Loucy (cell line): ENCODE data around the gene HOXA6.

Experiments
- H2AFZ ChIP-seq: fragments of 200-600 bp; sonication (generic); 2 replicates; pipeline ENCODE4 v1.6.0; 2016; ENCODE audit warnings: antibody characterized with exemption, mild to moderate bottlenecking, low read length, moderate library complexity
- H3F3A ChIP-seq: fragments of 200-600 bp; 2 replicates; pipeline ENCODE4 v1.6.0; 2016; ENCODE audit warnings: antibody characterized with exemption, low read depth, mild to moderate bottlenecking
- H3K27me3 ChIP-seq: fragments of 200-600 bp; sonication (generic); 2 replicates; pipeline ENCODE4 v1.6.1; 2014; ENCODE audit warnings: low read length, mild to moderate bottlenecking; ENCODE audit not compliant: insufficient read depth, poor library complexity, severe bottlenecking
- H3K36me3 ChIP-seq: fragments of 200-600 bp; sonication (generic); 2 replicates; pipeline ENCODE4 v1.6.1; 2016; ENCODE audit warnings: low read length; ENCODE audit not compliant: insufficient read depth
- H3K4me1 ChIP-seq: fragments of 200-600 bp; sonication (generic); 2 replicates; pipeline ENCODE4 v1.5.1; 2014; ENCODE audit warnings: low read length, mild to moderate bottlenecking; ENCODE audit not compliant: insufficient read depth, poor library complexity, severe bottlenecking
- H3K4me2 ChIP-seq: fragments of 200-600 bp; sonication (generic); 2 replicates; pipeline ENCODE4 v1.6.0; 2014; ENCODE audit warnings: antibody characterized with exemption, low read length, low read depth, mild to moderate bottlenecking; ENCODE audit not compliant: poor library complexity, severe bottlenecking
- H3K4me3 ChIP-seq: fragments of 200-600 bp; sonication (generic); 2 replicates; pipeline ENCODE4 v1.5.1; 2014; ENCODE audit warnings: low read length, mild to moderate bottlenecking, mixed read lengths; ENCODE audit not compliant: poor library complexity, severe bottlenecking
- H3K79me2 ChIP-seq: fragments of 200-600 bp; sonication (generic); 2 replicates; pipeline ENCODE4 v1.6.1; 2014; ENCODE audit warnings: low read length; ENCODE audit not compliant: insufficient read depth
- H3K9ac ChIP-seq: fragments of 200-600 bp; sonication (generic); 2 replicates; pipeline ENCODE4 v1.6.0; 2014; ENCODE audit warnings: mild to moderate bottlenecking, low read depth, low read length, moderate library complexity; ENCODE audit not compliant: poor library complexity, severe bottlenecking
- H3K9me2 ChIP-seq: fragments of 200-600 bp; sonication (generic); replicated peaks from 2 replicates; pipeline ENCODE4 v1.6.1; 2016; ENCODE audit warnings: low read depth, low read length, mixed read lengths
- H3K9me3 ChIP-seq: fragments of 200-600 bp; sonication (generic); 2 replicates; pipeline ENCODE4 v1.6.1; 2014; ENCODE audit warnings: mild to moderate bottlenecking, antibody characterized with exemption, low read length, low read depth; ENCODE audit not compliant: insufficient read depth
- H4K20me1 ChIP-seq: fragments of 200-600 bp; sonication (generic); 2 replicates; pipeline ENCODE4 v1.6.0; 2014; ENCODE audit warnings: antibody characterized with exemption, low read length, mild to moderate bottlenecking; ENCODE audit not compliant: insufficient read depth, poor library complexity, severe bottlenecking
- CTCF ChIP-seq: fragments of 200-600 bp; sonication (generic); conservative IDR thresholded peaks from 2 replicates; pipeline ENCODE4 v1.5.1; 2014; ENCODE audit warnings: mild to moderate bottlenecking, antibody characterized with exemption, low read length
- EZH2phosphoT487 ChIP-seq: fragments of 200-600 bp; IDR thresholded peaks from 2 replicates; pipeline ENCODE4 v1.6.1; 2018; ENCODE audit warnings: antibody characterized with exemption, mild to moderate bottlenecking, moderate library complexity, borderline replicate concordance

HOXA6 gene

GRCh38 chr7:27147199-27148030 lies at the start of gene HOXA6:
TSS of gene HOXA6 (minus strand) at chr7:27147774. CDS start at chr7:27147749, 25 bp downstream.
- H3K4me2 ChIP-seq = peak within 1 kb of the TSS; percentile 91
- H3F3A ChIP-seq = no peaks in the 10 kb centered on the region
- peak within 1 kb of the TSS; percentile 94 for H3K4me3 ChIP-seq
- H3K27me3 ChIP-seq = peaks cover 35% of the 10 kb centered on the region
- H3K79me2 ChIP-seq = peaks cover 100% of the 10 kb centered on the region
- peaks cover 97% of the 10 kb centered on the region for H4K20me1 ChIP-seq
- H3K4me1 ChIP-seq = peaks cover 31% of the 10 kb centered on the region
- no peak within 1 kb of the TSS for H2AFZ ChIP-seq
- H3K9ac ChIP-seq = peak within 1 kb of the TSS; percentile 99
- H3K9me2 ChIP-seq = no peaks in the 10 kb centered on the region
- H3K9me3 ChIP-seq = no peaks in the 10 kb centered on the region
- H3K36me3 ChIP-seq = peaks cover 73% of the 10 kb centered on the region
- TF ChIP-seq EZH2phosphoT487 (no peak), CTCF (no peak)

- peak overlapping the region; percentile 98 for H3K4me2 ChIP-seq
- H3K27me3 ChIP-seq = peaks cover 16% of the 10 kb centered on the region
- peaks cover 34% of the 10 kb centered on the region for H3K4me1 ChIP-seq
- H3K9me3 ChIP-seq = no peaks in the 10 kb centered on the region
- H3K9ac ChIP-seq = peak overlapping the region; percentile 99
- 0 out of 2 replicates have a peak, but pooled peaks cover 4% of the 10 kb centered on the region for H3F3A ChIP-seq
- H4K20me1 ChIP-seq = peaks cover 60% of the 10 kb centered on the region
- no peak overlapping the region for H2AFZ ChIP-seq
- H3K4me3 ChIP-seq = peak overlapping the region; percentile 91
- H3K79me2 ChIP-seq = peaks cover 95% of the 10 kb centered on the region
- H3K36me3 ChIP-seq = peaks cover 11% of the 10 kb centered on the region
- H3K9me2 ChIP-seq = no peaks in the 10 kb centered on the region
- TF ChIP-seq CTCF = peak; percentile 88
- TF ChIP-seq EZH2phosphoT487 = no peak
Observed at GRCh38 chr7:27196287-27196767, 48.8 kb upstream of the HOXA6 start.

- peak overlapping the region; percentile 99 for H3K9ac ChIP-seq
- H3K79me2 ChIP-seq = peaks cover 97% of the 10 kb centered on the region
- H3K27me3 ChIP-seq = peaks cover 16% of the 10 kb centered on the region
- H3K36me3 ChIP-seq = peaks cover 11% of the 10 kb centered on the region
- peaks cover 68% of the 10 kb centered on the region for H4K20me1 ChIP-seq
- no peaks in the 10 kb centered on the region for H3K9me2 ChIP-seq
- H3K4me1 ChIP-seq = peaks cover 41% of the 10 kb centered on the region
- peak overlapping the region; percentile 98 for H3K4me2 ChIP-seq
- TF ChIP-seq EZH2phosphoT487 (no peak), CTCF (no peak)
- no peaks in the 10 kb centered on the region for H3K9me3 ChIP-seq
- 0 out of 2 replicates have a peak, but pooled peaks cover 4% of the 10 kb centered on the region for H3F3A ChIP-seq
- H3K4me3 ChIP-seq = peak overlapping the region; percentile 91
- H2AFZ ChIP-seq = no peak overlapping the region
Observed at GRCh38 chr7:27194686-27195379, 47.3 kb upstream of the HOXA6 start.
